Measurements from ENCODE around the gene CCDC8.

Gene CCDC8

GRCh38 chr19:46386996-46387712 lies 26.2 kb downstream of the CCDC8 start:
- no peak for TF ChIP-seq CTCF (IDR thresholded peaks at IDR 0.05; ENCODE audit: control insufficient read depth, insufficient read depth, low read depth, low read length, missing control alignments)
- no peak overlapping the region for H3K4me3 ChIP-seq (ENCODE audit: control insufficient read depth, low read depth, low read length)
- DNase-seq (ENCODE audit: low read depth) = no peak

- DNase-seq (ENCODE audit: low read depth) = no peak
- no peak overlapping the region for H3K4me3 ChIP-seq (ENCODE audit: control insufficient read depth, low read depth, low read length)
- no peak for TF ChIP-seq CTCF (IDR thresholded peaks at IDR 0.05; ENCODE audit: control insufficient read depth, insufficient read depth, low read depth, low read length, missing control alignments)
These were observed 27.2 kb downstream of the CCDC8 start for GRCh38 chr19:46386151-46386550.

- no peak for DNase-seq (ENCODE audit: low read depth)
- H3K4me3 ChIP-seq (ENCODE audit: control insufficient read depth, low read depth, low read length) = no peak overlapping the region
- TF ChIP-seq CTCF (IDR thresholded peaks at IDR 0.05; ENCODE audit: control insufficient read depth, insufficient read depth, low read depth, low read length, missing control alignments) = no peak
These were observed 27.7 kb downstream of the CCDC8 start for GRCh38 chr19:46385636-46386035.

GRCh38 chr19:46384396-46384795 lies 29.0 kb downstream of the CCDC8 start:
- no peak for TF ChIP-seq CTCF (IDR thresholded peaks at IDR 0.05; ENCODE audit: control insufficient read depth, insufficient read depth, low read depth, low read length, missing control alignments)
- H3K4me3 ChIP-seq (ENCODE audit: control insufficient read depth, low read depth, low read length) = no peak overlapping the region
- DNase-seq (ENCODE audit: low read depth) = no peak

- no peak overlapping the region for H3K4me3 ChIP-seq (ENCODE audit: control insufficient read depth, low read depth, low read length)
- no peak for TF ChIP-seq CTCF (IDR thresholded peaks at IDR 0.05; ENCODE audit: control insufficient read depth, insufficient read depth, low read depth, low read length, missing control alignments)
- DNase-seq (ENCODE audit: low read depth) = no peak
These were observed 29.5 kb downstream of the CCDC8 start for GRCh38 chr19:46383846-46384245.

- no peak overlapping the region for H3K4me3 ChIP-seq (ENCODE audit: control insufficient read depth, low read depth, low read length)
- no peak for DNase-seq (ENCODE audit: low read depth)
- TF ChIP-seq CTCF (IDR thresholded peaks at IDR 0.05; ENCODE audit: control insufficient read depth, insufficient read depth, low read depth, low read length, missing control alignments) = no peak
These were observed 30.1 kb downstream of the CCDC8 start for GRCh38 chr19:46383171-46383815.
